ENCODE results near the gene JPH2. TPM values are rescaled to one million over a fixed set of nuclear protein-coding genes. Genes with fewer than 3 reads are reported as not detected.

JPH2 gene
- total RNA-seq, 1 donor from 2014 or later: 0.16 TPM

GRCh38 chr20:44187772-44188709 lies 1.1 kb upstream of the JPH2 start:
- no peak for DNase-seq

- no peak for DNase-seq
These were observed 324 bp downstream of the JPH2 start for GRCh38 chr20:44186674-44187053.

DNA sequence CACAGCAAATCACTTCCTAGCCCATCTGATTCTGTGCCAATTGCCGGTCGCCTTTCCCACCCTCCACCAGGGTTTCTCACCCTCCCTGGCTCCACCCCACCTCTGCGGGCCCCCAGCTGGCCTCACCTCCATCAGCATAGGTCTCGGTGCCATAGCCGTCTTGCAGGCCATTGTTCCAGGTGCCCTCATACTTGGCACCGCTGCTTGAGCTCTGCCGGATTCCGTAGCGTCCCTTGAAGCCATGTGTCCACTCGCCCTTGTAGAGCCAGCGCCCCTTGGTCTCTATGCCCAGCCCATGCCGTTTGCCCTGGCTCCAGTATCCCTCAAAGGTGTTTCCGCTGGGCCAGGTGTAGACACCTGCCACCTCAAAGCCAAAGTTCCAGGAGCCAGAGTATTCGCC lies 787 bp downstream of the JPH2 start:
- DNase-seq: no peak

- DNase-seq: no peak
These were observed 1.4 kb downstream of the JPH2 start for GRCh38 chr20:44185574-44185973.

GRCh38 chr20:44183282-44183681 lies 3.7 kb downstream of the JPH2 start:
- DNase-seq: no peak

DNA sequence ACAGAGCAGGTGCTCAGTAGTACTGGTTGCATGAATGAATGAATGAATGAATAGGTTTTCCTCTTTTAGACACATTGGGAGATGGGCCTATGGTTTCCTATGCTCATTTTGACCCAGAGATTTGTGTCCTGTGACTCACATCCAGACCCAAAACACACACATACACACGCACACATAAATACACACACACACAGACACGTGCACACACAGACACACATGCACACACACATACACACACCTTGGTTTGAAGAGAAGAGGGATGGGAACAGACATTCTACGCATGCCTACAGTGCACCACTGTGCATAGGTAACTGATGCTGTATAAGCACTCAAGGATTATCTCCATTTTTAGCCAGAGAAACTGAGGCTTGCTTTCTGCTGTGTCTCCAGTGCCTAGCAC lies 4.1 kb downstream of the JPH2 start:
- DNase-seq: no peak

DNA sequence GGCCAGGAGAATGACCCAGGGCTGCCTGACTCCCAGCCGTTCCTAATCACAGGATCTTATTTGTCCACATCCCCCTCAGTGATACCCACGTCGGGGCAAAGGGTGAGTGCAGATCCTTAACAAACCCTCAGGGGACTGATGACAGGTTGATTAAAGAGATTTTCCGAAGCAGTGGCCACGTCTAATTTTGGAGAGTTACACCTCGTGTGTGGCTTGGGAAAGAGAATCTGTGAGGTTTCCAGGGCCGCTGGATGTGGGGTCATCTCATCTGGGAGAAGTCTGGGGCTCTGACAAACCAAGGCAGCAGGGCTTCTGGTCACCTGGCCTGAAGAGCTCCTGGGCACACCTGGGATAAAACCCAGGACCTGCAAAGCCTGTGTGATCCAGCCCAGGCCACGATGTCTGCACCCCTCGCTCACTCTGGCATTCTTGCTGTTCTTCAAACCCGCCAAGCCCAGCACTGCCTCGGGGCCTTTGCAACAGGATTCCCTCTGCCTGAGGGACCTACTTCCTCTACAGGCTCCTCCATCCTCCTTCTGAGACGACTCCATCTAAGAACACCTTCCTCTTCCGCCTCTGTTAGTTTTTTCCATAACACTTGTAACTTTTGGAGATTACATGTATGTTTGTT lies 4.7 kb downstream of the JPH2 start:
- no peak for DNase-seq

- no peak for DNase-seq
These were observed 5.4 kb downstream of the JPH2 start for GRCh38 chr20:44181611-44182010.

DNA sequence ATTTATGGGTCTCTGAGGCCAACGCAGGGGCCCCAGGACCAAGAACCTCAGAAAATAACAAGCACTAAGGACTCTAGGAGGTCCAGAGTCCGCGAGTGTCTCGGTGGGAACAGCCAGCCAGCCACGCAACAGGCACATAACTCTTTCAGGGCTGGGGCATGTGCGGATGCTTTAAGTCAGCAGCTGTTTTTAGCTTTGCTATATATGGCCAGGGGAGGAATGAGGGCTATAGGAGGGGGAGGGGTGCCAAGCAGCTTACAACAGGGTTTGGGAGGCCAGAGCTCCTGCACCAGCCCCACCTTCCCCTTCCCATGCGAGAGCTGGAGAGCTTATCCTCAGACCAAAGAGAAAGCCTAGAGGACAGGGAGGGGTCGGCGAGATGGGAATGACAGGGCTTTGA lies 6.2 kb downstream of the JPH2 start:
- no peak for DNase-seq

- no peak for DNase-seq
These were observed 10.0 kb downstream of the JPH2 start for GRCh38 chr20:44176833-44177534.

DNA sequence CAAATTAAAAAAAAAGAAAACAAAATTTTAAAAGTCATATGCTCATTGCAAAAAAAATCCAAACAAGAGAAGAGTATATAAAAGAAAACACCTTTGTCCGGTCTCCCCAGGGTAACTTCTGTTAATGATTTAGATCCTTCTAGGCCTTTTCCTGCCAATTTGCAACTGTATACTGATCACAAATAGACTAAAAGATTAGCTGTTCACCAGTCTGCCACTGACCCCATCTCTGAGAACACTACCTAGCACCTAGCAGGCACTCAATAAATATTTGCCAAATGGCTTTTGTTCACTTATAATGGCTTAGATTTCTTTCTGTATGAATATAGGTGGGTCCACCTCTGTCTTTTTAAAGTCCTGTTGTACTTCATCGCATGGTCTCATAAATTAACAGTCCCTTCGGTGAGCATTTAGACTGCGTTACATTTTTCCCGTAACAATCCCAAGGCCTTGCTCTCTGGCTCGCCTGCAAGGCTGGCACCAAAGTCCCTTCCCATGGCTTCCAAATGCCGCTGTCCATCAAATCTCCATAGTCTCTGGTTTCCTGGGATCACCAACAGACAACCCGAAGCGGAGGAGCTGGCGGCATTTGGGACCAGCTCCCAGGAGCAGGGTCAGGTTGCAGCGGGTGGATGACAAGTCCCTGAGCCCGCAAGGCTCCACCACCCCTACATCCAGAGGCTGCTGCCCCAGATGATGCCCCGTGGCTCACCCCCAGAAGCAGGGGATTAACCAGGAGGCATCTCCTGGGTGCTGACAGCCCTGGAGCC lies 11.8 kb downstream of the JPH2 start:
- no peak for DNase-seq

GRCh38 chr20:44173846-44174245 lies 13.1 kb downstream of the JPH2 start:
- DNase-seq: no peak

DNA sequence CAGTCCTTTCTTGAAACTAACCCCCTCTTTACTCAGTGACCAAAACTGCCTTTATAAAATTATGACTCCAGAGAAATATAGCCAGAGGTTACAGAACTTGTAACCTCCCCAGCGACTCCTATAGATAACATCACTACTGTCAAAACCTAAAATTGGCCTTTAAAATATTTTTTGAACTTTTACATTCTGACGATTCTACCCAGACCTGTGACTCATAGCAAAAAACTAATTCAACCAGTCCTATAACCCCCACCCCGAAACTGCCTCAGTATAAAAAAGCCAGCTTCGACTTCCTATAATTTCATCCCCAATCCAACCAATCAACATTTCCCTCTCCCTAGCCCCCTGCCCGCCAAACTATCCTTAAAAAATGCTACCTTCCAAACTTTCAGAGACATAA lies 13.9 kb downstream of the JPH2 start:
- no peak for DNase-seq

- DNase-seq: no peak
These were observed 14.4 kb downstream of the JPH2 start for GRCh38 chr20:44172572-44172950.

DNA sequence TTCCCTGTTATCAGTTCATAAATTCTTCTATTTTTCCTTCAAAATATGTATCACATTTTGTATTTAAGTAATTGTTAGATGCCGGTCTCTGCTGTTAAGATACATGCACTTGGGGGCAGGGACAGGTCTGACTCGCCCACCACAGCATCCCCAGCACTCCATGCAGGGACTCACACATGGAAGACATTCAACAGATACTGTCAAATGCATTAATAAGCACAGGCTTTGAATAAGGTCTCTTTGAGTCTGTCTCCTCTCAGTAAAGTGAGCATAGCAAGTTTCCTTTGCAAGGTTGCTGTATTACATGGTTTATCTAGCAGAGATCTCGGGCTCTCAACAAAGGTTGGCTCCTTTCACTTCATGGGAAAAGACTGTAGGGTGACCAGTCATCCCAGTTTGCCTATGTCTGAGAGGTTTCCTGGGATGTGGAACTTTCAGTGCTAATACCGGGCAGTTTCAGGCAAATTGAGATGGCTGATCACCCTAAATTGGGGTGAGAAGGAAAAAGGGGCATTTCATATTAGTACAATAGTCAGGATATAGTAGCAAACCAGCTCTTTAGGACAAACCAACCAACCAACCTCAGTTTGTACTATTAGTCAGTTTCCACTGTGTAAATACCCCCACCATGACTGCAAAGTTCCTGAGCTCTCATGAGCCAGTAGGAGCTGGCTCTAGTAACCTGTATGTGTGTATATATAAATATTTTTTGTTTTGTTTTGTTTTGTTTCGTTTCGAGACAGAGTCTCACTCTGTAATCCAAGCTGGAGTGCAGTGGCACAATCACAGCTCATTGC lies 15.0 kb downstream of the JPH2 start:
- no peak for DNase-seq

DNA sequence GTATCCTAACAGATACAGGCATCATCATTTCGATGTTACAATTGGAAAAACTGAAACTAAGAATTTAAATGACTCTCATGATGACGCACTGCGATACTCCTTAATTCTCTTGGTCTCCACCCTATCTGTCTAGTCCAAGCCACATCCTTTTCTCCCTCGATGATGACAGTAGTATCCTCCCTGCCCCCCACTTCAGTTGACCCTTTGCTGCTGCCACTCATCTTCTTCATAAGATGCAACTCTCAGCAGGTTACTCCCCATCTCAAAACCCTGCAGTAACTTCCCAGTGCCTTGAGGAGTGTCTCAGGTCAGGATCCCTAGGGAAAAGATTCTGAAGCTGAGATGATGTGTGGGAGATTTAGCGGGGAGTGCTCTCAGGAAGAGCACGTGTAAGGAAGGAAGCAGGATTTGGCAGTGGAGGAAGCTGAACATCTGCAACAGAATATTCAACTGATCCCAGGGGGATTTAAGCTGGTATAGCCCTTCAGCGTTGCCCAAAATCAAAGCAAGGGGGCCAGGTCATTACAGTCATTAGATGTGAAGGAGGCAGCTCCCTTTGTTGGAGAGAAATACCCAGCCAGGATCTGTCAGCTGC lies 16.1 kb downstream of the JPH2 start:
- DNase-seq: no peak

DNA sequence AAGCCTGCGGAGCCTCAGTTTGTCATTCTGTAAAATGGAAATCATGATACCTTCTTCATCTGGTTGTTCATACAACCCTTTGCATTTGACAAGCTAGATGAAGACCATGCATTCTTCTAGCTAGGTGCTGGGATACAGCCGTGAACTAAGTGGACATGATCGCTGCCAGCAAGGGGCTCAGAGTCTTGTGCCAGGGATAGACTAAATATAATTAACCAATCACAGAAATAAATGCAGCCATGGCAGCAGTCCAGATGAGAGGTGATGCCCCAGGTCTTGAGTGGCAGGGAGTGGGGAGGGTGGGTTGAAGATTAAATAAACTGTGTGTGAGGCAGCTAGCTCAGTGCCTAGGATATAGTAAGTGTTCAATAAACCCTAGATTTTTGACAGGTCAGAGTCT lies 19.3 kb downstream of the JPH2 start:
- no peak for DNase-seq

- no peak for DNase-seq
These were observed 20.5 kb downstream of the JPH2 start for GRCh38 chr20:44166477-44166876.

- no peak for DNase-seq
These were observed 21.0 kb downstream of the JPH2 start for GRCh38 chr20:44166008-44166407.

DNA sequence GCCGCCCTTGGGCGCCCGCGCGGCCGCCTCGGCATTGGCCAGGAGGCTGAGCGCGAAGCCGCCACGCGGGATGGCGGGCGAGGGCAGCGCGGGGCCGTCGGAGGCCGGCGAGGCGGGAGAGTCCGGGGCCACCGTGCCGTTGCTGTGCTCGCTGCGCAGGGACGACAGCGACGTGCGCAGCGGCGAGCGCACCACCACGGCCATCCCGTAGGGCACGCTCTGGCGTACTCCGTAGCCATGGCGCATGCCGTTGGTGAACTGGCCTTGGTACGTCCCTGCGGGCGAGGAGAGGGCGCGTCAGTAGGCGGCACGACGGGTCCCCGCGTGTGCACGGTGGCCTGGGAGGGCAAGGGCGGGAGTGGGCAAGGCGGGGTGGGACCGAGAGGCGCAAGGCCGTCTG lies 26.9 kb downstream of the JPH2 start:
- no peak for DNase-seq

DNA sequence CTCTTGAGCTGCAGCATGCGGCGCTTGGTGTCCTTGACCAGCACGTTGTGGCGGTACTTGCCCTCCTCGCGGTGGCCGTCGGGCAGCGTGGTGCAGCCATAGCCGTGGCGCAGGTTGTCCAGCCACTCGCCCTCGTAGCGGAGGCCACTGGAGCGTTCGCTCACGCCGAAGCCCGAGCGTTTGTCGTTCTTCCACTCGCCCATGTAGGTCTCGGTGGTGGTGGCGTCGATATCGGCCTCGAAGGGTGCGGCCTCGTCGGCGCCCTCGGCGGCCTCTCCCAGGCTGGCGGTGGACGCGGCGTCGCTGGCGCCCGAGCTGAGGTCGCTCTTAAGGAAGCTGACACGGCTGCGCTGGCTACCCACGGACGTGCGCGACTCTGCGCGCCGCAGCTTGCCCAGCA lies 27.3 kb downstream of the JPH2 start:
- DNase-seq: no peak

Measured in occipital lobe (tissue), 2 donors.